Mammary epithelial cell (primary cell): ENCODE results near the gene GPR37L1.

Source experiments
- CTCF ChIP-seq, 2 donors: IDR thresholded peaks in 1 of 2; conservative IDR thresholded peaks in 1 of 2; 2 replicates each; pipeline ENCODE4 v1.5.1; 2011 to 2012; ENCODE audit warnings: inconsistent platforms in 2 of 2, low read length in 2 of 2, mild to moderate bottlenecking in 2 of 2, control low read depth in 1 of 2, low read depth in 1 of 2; ENCODE audit not compliant: insufficient read depth in 1 of 2; ENCODE audit errors: extremely low read depth in 1 of 2
- EZH2 ChIP-seq: IDR thresholded peaks from 2 replicates; pipeline ENCODE4 v1.6.1; 2012; ENCODE audit warnings: low read length, inconsistent platforms, borderline replicate concordance

- TF ChIP-seq CTCF (conservative IDR thresholded peaks at IDR 0.05 in 1 of 2, IDR thresholded peaks at IDR 0.05 in 1 of 2; ENCODE audit: extremely low read depth in 1 of 2, insufficient read depth in 1 of 2, low read depth in 1 of 2, low read length in 2 of 2), result no peak
- no peak for TF ChIP-seq EZH2
These were observed 37.0 kb downstream of the GPR37L1 start for GRCh38 chr1:202159534-202160371.
